A673 (cell line): ENCODE data around the gene CACNA2D1.

Source experiments
- EZH2 ChIP-seq: fragments of 200-600 bp; sonication (generic); IDR thresholded peaks from 2 replicates; pipeline ENCODE4 v1.6.1; 2017; ENCODE audit warnings: borderline replicate concordance, low read depth, mild to moderate bottlenecking, mixed read lengths, antibody characterized with exemption, low read length; ENCODE audit not compliant: poor library complexity, severe bottlenecking
- TF ChIP-seq, protein P1 (sequence below): fragments of 300-800, 200-600 bp; sonication (generic); conservative IDR thresholded peaks from 2 replicates; pipeline ENCODE4 v1.5.1; 2017; ENCODE audit warnings: low read depth, mild to moderate bottlenecking, antibody characterized with exemption, low read length, moderate library complexity, mixed read lengths

DNA sequence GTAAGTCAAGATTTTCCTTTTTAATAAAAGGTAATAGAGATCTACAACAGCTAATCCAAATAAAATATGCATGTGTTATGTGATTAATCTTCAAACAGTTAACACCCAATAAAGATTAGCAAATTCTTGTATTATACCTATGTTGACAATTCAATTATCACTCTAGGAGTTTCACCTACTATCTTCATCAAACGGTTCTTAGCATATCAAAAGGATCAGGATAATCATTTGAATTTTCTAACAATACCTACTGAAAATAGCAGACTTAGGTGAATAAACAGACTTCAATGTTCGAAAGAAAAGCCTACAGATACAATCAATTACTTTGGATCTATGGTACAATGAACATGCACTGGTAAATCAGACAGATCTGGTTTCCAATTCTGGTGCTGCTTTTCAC is 268.3 kb downstream of the CACNA2D1 start:
- TF ChIP-seq, protein P1, sequence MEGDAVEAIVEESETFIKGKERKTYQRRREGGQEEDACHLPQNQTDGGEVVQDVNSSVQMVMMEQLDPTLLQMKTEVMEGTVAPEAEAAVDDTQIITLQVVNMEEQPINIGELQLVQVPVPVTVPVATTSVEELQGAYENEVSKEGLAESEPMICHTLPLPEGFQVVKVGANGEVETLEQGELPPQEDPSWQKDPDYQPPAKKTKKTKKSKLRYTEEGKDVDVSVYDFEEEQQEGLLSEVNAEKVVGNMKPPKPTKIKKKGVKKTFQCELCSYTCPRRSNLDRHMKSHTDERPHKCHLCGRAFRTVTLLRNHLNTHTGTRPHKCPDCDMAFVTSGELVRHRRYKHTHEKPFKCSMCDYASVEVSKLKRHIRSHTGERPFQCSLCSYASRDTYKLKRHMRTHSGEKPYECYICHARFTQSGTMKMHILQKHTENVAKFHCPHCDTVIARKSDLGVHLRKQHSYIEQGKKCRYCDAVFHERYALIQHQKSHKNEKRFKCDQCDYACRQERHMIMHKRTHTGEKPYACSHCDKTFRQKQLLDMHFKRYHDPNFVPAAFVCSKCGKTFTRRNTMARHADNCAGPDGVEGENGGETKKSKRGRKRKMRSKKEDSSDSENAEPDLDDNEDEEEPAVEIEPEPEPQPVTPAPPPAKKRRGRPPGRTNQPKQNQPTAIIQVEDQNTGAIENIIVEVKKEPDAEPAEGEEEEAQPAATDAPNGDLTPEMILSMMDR = no peak
- no peak for TF ChIP-seq EZH2
